ENCODE results near the gene COL25A1.

COL25A1 gene

GRCh38 chr4:108903464-108904221, 398.8 kb downstream of the COL25A1 start:
- DNase-seq (ENCODE audit: extremely low read depth, low read depth): no peak
- no peak for TF ChIP-seq CTCF (IDR thresholded peaks at IDR 0.05; ENCODE audit: low read depth, low read length)

GRCh38 chr4:108902769-108903168, 399.7 kb downstream of the COL25A1 start:
- no peak for DNase-seq (ENCODE audit: extremely low read depth, low read depth)

GRCh38 chr4:108901291-108901690, 401.2 kb downstream of the COL25A1 start:
- TF ChIP-seq CTCF (IDR thresholded peaks at IDR 0.05; ENCODE audit: low read depth, low read length): no peak
- DNase-seq (ENCODE audit: extremely low read depth, low read depth): no peak

More at GRCh38 chr4:108902769-108903168, 399.7 kb downstream of the COL25A1 start:
- TF ChIP-seq CTCF (IDR thresholded peaks at IDR 0.05; ENCODE audit: low read depth, low read length): no peak

GRCh38 chr4:108900018-108900580, 402.4 kb downstream of the COL25A1 start:
- DNase-seq (ENCODE audit: extremely low read depth, low read depth): no peak
- TF ChIP-seq CTCF (IDR thresholded peaks at IDR 0.05; ENCODE audit: low read depth, low read length): no peak

GRCh38 chr4:108893468-108893867, 409.0 kb downstream of the COL25A1 start:
- DNase-seq (ENCODE audit: extremely low read depth, low read depth): no peak
- TF ChIP-seq CTCF (IDR thresholded peaks at IDR 0.05; ENCODE audit: low read depth, low read length): no peak

GRCh38 chr4:108891896-108892590, 410.4 kb downstream of the COL25A1 start:
- no peak for DNase-seq (ENCODE audit: extremely low read depth, low read depth)

More at GRCh38 chr4:108891896-108892590, 410.4 kb downstream of the COL25A1 start:
- TF ChIP-seq CTCF (IDR thresholded peaks at IDR 0.05; ENCODE audit: low read depth, low read length): no peak
